22Rv1 (cell line): Measurements from ENCODE around the gene LRRC61.

Experiments used
- ZFX ChIP-seq: fragments of 450-650 bp; IDR thresholded peaks from 2 replicates; pipeline ENCODE4 v1.6.1; 2017; ENCODE audit warnings: antibody characterized with exemption, borderline replicate concordance
- TF ChIP-seq, protein P1 (sequence below): fragments of 450-650 bp; IDR thresholded peaks from 2 replicates; pipeline ENCODE4 v1.5.1; 2017; ENCODE audit warnings: mild to moderate bottlenecking

DNA sequence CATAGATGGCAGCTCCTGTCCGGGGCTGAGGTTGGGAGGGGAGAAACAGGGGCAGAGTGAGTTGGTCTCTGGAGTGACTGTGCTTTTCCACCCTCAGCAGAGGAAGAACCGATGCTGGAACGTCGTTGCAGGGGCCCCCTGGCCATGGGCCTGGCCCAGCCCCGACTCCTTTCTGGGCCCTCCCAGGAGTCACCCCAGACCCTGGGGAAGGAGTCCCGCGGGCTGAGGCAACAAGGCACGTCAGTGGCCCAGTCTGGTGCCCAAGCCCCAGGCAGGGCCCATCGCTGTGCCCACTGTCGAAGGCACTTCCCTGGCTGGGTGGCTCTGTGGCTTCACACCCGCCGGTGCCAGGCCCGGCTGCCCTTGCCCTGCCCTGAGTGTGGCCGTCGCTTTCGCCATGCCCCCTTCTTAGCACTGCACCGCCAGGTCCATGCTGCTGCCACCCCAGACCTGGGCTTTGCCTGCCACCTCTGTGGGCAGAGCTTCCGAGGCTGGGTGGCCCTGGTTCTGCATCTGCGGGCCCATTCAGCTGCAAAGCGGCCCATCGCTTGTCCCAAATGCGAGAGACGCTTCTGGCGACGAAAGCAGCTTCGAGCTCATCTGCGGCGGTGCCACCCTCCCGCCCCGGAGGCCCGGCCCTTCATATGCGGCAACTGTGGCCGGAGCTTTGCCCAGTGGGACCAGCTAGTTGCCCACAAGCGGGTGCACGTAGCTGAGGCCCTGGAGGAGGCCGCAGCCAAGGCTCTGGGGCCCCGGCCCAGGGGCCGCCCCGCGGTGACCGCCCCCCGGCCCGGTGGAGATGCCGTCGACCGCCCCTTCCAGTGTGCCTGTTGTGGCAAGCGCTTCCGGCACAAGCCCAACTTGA is 48.2 kb downstream of the LRRC61 start:
- TF ChIP-seq, protein P1, sequence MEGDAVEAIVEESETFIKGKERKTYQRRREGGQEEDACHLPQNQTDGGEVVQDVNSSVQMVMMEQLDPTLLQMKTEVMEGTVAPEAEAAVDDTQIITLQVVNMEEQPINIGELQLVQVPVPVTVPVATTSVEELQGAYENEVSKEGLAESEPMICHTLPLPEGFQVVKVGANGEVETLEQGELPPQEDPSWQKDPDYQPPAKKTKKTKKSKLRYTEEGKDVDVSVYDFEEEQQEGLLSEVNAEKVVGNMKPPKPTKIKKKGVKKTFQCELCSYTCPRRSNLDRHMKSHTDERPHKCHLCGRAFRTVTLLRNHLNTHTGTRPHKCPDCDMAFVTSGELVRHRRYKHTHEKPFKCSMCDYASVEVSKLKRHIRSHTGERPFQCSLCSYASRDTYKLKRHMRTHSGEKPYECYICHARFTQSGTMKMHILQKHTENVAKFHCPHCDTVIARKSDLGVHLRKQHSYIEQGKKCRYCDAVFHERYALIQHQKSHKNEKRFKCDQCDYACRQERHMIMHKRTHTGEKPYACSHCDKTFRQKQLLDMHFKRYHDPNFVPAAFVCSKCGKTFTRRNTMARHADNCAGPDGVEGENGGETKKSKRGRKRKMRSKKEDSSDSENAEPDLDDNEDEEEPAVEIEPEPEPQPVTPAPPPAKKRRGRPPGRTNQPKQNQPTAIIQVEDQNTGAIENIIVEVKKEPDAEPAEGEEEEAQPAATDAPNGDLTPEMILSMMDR: no peak
- no peak for TF ChIP-seq ZFX
